Endothelial cell of umbilical vein (primary cell): ENCODE results near the gene PDHA1.

Source experiments
- CTCF ChIP-seq, 2 donors: IDR thresholded peaks; 1 replicate in 1 of 2; 2 replicates in 1 of 2; pipeline ENCODE4 v1.5.1; 2011; ENCODE audit warnings: low read length in 2 of 2, mild to moderate bottlenecking in 2 of 2, moderate library complexity in 2 of 2, control low read depth in 1 of 2, inconsistent platforms in 1 of 2, low read depth in 1 of 2; ENCODE audit not compliant: insufficient read depth in 1 of 2; ENCODE audit errors: extremely low read depth in 1 of 2
- EZH2 ChIP-seq: IDR thresholded peaks from 2 replicates; pipeline ENCODE4 v1.6.1; 2012; ENCODE audit warnings: borderline replicate concordance, low read depth, mild to moderate bottlenecking, moderate library complexity, low read length, inconsistent platforms; ENCODE audit not compliant: severe bottlenecking
- POLR2A ChIP-seq: IDR thresholded peaks from 2 replicates; pipeline ENCODE4 v1.6.1; 2012; ENCODE audit warnings: low read depth, mild to moderate bottlenecking, control low read depth, low read length

DNA sequence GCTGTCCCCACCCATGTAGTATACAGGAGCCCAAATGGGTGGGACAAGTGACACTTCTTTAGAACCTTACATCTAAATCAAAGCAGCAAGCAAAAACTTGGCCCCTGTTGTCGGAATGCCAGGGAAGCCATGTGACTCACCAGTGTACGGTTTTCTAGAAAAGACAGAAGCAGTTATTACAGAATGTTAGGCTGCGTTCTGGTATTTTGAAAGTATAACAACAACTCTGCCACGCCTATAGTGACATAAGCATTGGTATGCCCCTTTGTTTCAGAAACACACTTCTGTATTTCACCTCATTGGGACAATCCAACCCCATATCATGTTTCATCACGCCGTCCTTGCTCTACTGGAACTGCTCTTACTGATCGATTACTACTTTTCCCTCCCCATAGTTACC is 14.8 kb downstream of the PDHA1 start:
- TF ChIP-seq CTCF (IDR thresholded peaks at IDR 0.05; ENCODE audit: extremely low read depth in 1 of 2, insufficient read depth in 1 of 2, low read depth in 1 of 2, low read length in 2 of 2) (no peak), POLR2A (no peak), EZH2 (no peak)
